ENCODE results near the gene CDK11B.
"Not testable (repeated sequence)": the region's sequence is repeated elsewhere in the genome, so short reads cannot be mapped to it uniquely, and the experiment has no call there.

The CDK11B gene

GRCh38 chr1:1666526-1666925 is 7.7 kb upstream of the CDK11B start:
- CTCF ChIA-PET, result no interaction called here
- no peak for TF ChIP-seq FOXA1 (IDR thresholded peaks at IDR 0.05)
- TF ChIP-seq SUZ12 (IDR thresholded peaks at IDR 0.05), result no peak
- no peak for TF ChIP-seq NFRKB (IDR thresholded peaks at IDR 0.05)
- no peak for TF ChIP-seq FOXM1 (IDR thresholded peaks at IDR 0.05; ENCODE audit: borderline replicate concordance)
- no peak for TF ChIP-seq L3MBTL2 (conservative IDR thresholded peaks at IDR 0.05)
- no peak for DNase-seq (ENCODE audit: extremely low spot score)
- POLR2A ChIA-PET, result interaction anchor here (1.1 kb wide), 1 partner anchor 20 kb away, joined by 3 read pairs; no protein-coding TSS in a partner anchor

GRCh38 chr1:1665815-1666251 is 7.0 kb upstream of the CDK11B start:
- DNase-seq (ENCODE audit: extremely low spot score), result peak; percentile 64
- CTCF ChIA-PET, result interaction anchor here (1.0 kb wide), 1 partner anchor 12 kb away, joined by 3 read pairs; no protein-coding TSS in a partner anchor
- no peak for TF ChIP-seq ZNF384 (IDR thresholded peaks at IDR 0.05)
- TF ChIP-seq NFRKB (IDR thresholded peaks at IDR 0.05), result no peak
- no peak for TF ChIP-seq ELF4 (IDR thresholded peaks at IDR 0.05)
- TF ChIP-seq FOXA1 (IDR thresholded peaks at IDR 0.05), result no peak
- no peak for TF ChIP-seq CTBP1 (IDR thresholded peaks at IDR 0.05; ENCODE audit: borderline replicate concordance)
- TF ChIP-seq TARDBP (IDR thresholded peaks at IDR 0.05), result no peak
- no peak for TF ChIP-seq PKNOX1 (IDR thresholded peaks at IDR 0.05)
- TF ChIP-seq SP1 (IDR thresholded peaks at IDR 0.05), result no peak
- TF ChIP-seq FOXM1 (IDR thresholded peaks at IDR 0.05; ENCODE audit: borderline replicate concordance), result no peak
- no peak for TF ChIP-seq ARNT (IDR thresholded peaks at IDR 0.05)
- no peak for TF ChIP-seq HDGF (IDR thresholded peaks at IDR 0.05; ENCODE audit: borderline replicate concordance)
- no peak for TF ChIP-seq SUZ12 (IDR thresholded peaks at IDR 0.05)
- TF ChIP-seq BHLHE40 (IDR thresholded peaks at IDR 0.05; ENCODE audit: borderline replicate concordance), result no peak
- no peak for TF ChIP-seq L3MBTL2 (conservative IDR thresholded peaks at IDR 0.05)
- TF ChIP-seq FOXK2 (IDR thresholded peaks at IDR 0.05), result no peak
- TF ChIP-seq LEF1 (IDR thresholded peaks at IDR 0.05; ENCODE audit: borderline replicate concordance), result no peak
- POLR2A ChIA-PET, result interaction anchor here (1.1 kb wide), 1 partner anchor 21 kb away, joined by 3 read pairs; no protein-coding TSS in a partner anchor

GRCh38 chr1:1664941-1665814 is 6.4 kb upstream of the CDK11B start:
- TF ChIP-seq FOXK2 (IDR thresholded peaks at IDR 0.05) (no peak), CTBP1 (IDR thresholded peaks at IDR 0.05; ENCODE audit: borderline replicate concordance) (no peak), ELF4 (IDR thresholded peaks at IDR 0.05) (no peak), SP1 (IDR thresholded peaks at IDR 0.05) (no peak), ZNF384 (IDR thresholded peaks at IDR 0.05) (no peak), HDGF (IDR thresholded peaks at IDR 0.05; ENCODE audit: borderline replicate concordance) (no peak), L3MBTL2 (conservative IDR thresholded peaks at IDR 0.05) (no peak)
- CTCF ChIA-PET, result interaction anchor here (1.0 kb wide), 1 partner anchor 13 kb away, joined by 3 read pairs; no protein-coding TSS in a partner anchor
- POLR2A ChIA-PET, result interaction anchor here (1.1 kb wide), 1 partner anchor 22 kb away, joined by 3 read pairs; no protein-coding TSS in a partner anchor
- DNase-seq (ENCODE audit: extremely low spot score), result peak; percentile 3

- CTCF ChIA-PET; DNase-seq (ENCODE audit: extremely low spot score); POLR2A ChIA-PET: not testable (repeated sequence)
Measured at GRCh38 chr1:1664318-1664717, 5.5 kb upstream of the CDK11B start.

- POLR2A ChIA-PET; DNase-seq (ENCODE audit: extremely low spot score); CTCF ChIA-PET: not testable (repeated sequence)
Measured at GRCh38 chr1:1662830-1663560, 4.2 kb upstream of the CDK11B start.

- DNase-seq (ENCODE audit: extremely low spot score); POLR2A ChIA-PET; CTCF ChIA-PET: not testable (repeated sequence)
Measured at GRCh38 chr1:1662392-1662791, 3.6 kb upstream of the CDK11B start.

- POLR2A ChIA-PET; CTCF ChIA-PET; DNase-seq (ENCODE audit: extremely low spot score): not testable (repeated sequence)
Measured at GRCh38 chr1:1648265-1648664, 10.5 kb downstream of the CDK11B start.

- CTCF ChIA-PET; POLR2A ChIA-PET; DNase-seq (ENCODE audit: extremely low spot score): not testable (repeated sequence)
Measured at GRCh38 chr1:1647567-1648241, 11.1 kb downstream of the CDK11B start.

GRCh38 chr1:1646326-1646725 is 12.5 kb downstream of the CDK11B start:
- POLR2A ChIA-PET; DNase-seq (ENCODE audit: extremely low spot score): not testable (repeated sequence)
- CTCF ChIA-PET, result interaction anchor here (0.7 kb wide), 1 partner anchor 7 kb away, joined by 3 read pairs; no protein-coding TSS in a partner anchor

GRCh38 chr1:1640711-1641461 is 17.9 kb downstream of the CDK11B start:
- DNase-seq (ENCODE audit: extremely low spot score); CTCF ChIA-PET; POLR2A ChIA-PET: not testable (repeated sequence)

- POLR2A ChIA-PET; CTCF ChIA-PET; DNase-seq (ENCODE audit: extremely low spot score): not testable (repeated sequence)
Measured at GRCh38 chr1:1640081-1640480, 18.7 kb downstream of the CDK11B start.

GRCh38 chr1:1639368-1639767 is 19.4 kb downstream of the CDK11B start:
- DNase-seq (ENCODE audit: extremely low spot score); CTCF ChIA-PET; POLR2A ChIA-PET: not testable (repeated sequence)
